Stomach (tissue), 4 donors: ENCODE data around the gene CCNF.

Source experiments
- CTCF ChIP-seq, 7 experiments: fragments of 450-650 bp in 4 of 7; fragments of 200-600 bp in 3 of 7; sonication (generic) in 3 of 7; IDR thresholded peaks; one replicate each; pipeline ENCODE4 v1.5.1; 2016 to 2019; ENCODE audit warnings: antibody characterized with exemption in 7 of 7, control low read depth in 2 of 7, mild to moderate bottlenecking in 1 of 7
- EP300 ChIP-seq: sonication (generic); formaldehyde crosslinking; IDR thresholded peaks from one replicate; pipeline ENCODE4 v1.6.1; 2017; ENCODE audit warnings: antibody characterized with exemption
- POLR2A ChIP-seq, 4 donors: fragments of 450-650 bp; IDR thresholded peaks; one replicate each; pipeline ENCODE4 v1.6.1; 2016; ENCODE audit warnings: antibody characterized with exemption in 4 of 4, control low read depth in 2 of 4, mild to moderate bottlenecking in 1 of 4, moderate library complexity in 1 of 4
- POLR2AphosphoS5 ChIP-seq, 3 donors: sonication (generic); formaldehyde crosslinking; IDR thresholded peaks; one replicate each; pipeline ENCODE4 v1.6.1; 2016; ENCODE audit warnings: antibody characterized with exemption in 3 of 3

DNA sequence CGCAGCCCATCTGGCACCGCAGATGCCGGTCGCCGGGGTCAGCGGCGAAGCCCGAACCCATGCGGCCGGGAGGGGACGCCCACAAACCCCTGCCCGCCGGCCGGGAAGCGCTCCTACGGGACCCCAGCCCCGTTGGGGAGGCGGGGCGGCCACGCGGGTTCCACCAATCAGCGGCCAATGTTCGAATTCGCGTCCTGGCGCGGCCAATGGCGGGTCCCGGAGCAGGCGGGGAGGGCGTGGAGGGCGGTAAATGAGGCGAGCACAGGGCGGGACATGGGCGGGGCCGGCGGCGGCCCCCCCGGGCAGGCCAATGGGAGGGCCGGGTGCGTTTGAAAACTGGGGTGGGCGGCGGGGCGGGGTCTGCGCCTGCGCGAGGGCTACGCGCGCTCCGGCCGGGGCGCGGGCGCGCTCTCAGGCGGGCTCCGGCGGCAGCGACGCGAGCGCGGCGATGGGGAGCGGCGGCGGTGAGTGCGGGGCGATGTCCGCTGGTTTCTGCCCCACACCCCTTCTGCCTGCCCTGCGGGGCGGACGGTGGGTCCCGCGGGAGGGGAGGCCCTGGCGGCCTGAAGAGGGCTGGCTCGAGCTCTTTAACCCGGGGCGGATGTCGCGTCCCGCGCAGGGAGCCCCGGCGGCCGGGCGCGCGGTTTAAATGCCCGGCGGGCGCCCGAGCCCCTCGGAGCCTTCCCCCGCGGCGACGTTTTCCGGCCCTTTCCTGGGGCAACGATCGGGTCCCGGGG, at the start of gene CCNF:
- TF ChIP-seq CTCF (IDR thresholded peaks at IDR 0.05): no peak
- no peak for TF ChIP-seq POLR2A (IDR thresholded peaks at IDR 0.05)
- peak in 2 of 3 donors; percentile 16 to 40 for TF ChIP-seq POLR2AphosphoS5 (IDR thresholded peaks at IDR 0.05)
- no peak for TF ChIP-seq EP300
